C4-2B (cell line): Measurements from ENCODE around the gene PNPO.

Experiments used
- CTCF ChIP-seq: fragments of 450-650 bp; conservative IDR thresholded peaks from 2 replicates; pipeline ENCODE4 v1.5.1; 2017; ENCODE audit warnings: mild to moderate bottlenecking
- ZFX ChIP-seq: fragments of 450-650 bp; IDR thresholded peaks from 2 replicates; pipeline ENCODE4 v1.6.1; 2017

DNA sequence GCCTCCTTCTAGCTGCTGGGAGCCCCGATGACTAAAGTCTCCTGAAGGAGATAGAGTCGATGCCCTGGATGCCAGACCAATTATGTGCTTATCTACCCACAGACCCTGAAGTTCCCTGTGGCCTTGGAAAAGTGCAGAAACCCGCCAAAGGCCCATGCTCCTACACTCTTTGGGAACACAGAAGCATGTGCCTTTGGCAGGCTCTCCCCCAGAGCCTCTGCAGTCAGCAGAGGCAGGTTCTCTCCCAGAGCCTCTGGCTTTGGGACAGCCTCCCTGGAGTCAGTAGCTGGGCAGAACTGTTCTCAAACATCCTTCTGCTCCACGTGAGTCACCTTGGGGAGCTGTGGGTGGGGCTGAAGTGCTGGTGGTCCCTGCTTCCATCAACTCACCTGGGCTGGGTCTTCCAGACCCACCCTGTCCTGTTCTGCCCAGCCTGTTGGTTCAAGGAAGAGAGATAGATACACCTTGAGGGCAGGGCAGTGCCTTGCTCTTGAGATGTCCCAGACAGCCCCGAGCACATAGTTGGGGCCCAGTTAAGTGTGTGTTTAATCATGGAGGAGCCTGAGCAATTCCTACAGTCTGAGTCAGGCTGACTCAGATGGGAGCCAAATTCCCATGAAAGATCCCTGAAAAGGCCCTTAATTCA is 26.4 kb downstream of the PNPO start:
- no peak for TF ChIP-seq CTCF
- TF ChIP-seq ZFX, result no peak
